Kidney (tissue), 14 donors: ENCODE measurements around the gene F11R. TPM values are rescaled to one million over a fixed set of nuclear protein-coding genes. Genes with fewer than 3 reads are reported as not detected.

Experiments used
- DNase-seq, 5 donors: peaks; one replicate each; pipeline ENCODE4 v3.0.0-alpha.2; 2013 to 2020
- FAIRE-seq: peaks from 2 replicates; lab custom pipeline; 2012; peaks lifted over from hg19 to GRCh38; lab: Jason Lieb, UNC
- H3K27ac ChIP-seq, 2 donors: one replicate each; pipeline ENCODE4 v1.7.0; 2013; ENCODE audit warnings: low read depth in 2 of 2, low read length in 2 of 2, inconsistent platforms in 1 of 2
- H3K27me3 ChIP-seq: one replicate; pipeline ENCODE4 v1.7.1; 2013; ENCODE audit warnings: low read length, inconsistent platforms; ENCODE audit not compliant: control insufficient read depth, insufficient read depth
- H3K36me3 ChIP-seq, 3 donors: one replicate each; pipeline versions ENCODE4 v1.7.0 to v1.7.1; 2013; ENCODE audit warnings: low read length in 3 of 3, control low read depth in 1 of 3, inconsistent platforms in 1 of 3; ENCODE audit not compliant: insufficient read depth in 3 of 3, control insufficient read depth in 2 of 3
- H3K4me1 ChIP-seq, 3 donors: one replicate each; pipeline versions ENCODE4 v1.7.0 to v1.7.1; 2013; ENCODE audit warnings: low read length in 3 of 3, inconsistent platforms in 1 of 3, low read depth in 1 of 3; ENCODE audit not compliant: control insufficient read depth in 2 of 3, insufficient read depth in 2 of 3
- H3K4me3 ChIP-seq, 3 donors: one replicate each; pipeline versions ENCODE4 v1.7.0 to v1.8.1; 2013; ENCODE audit warnings: low read length in 3 of 3, control low read depth in 1 of 3, inconsistent platforms in 1 of 3
- H3K9ac ChIP-seq, 3 donors: one replicate each; pipeline versions ENCODE4 v1.7.0 to v1.7.1; 2013; ENCODE audit warnings: low read length in 3 of 3, control low read depth in 1 of 3, inconsistent platforms in 1 of 3
- H3K9me3 ChIP-seq, 3 donors: one replicate each; pipeline versions ENCODE4 v1.7.0 to v1.7.1; 2013; ENCODE audit warnings: low read length in 3 of 3, control low read depth in 1 of 3, inconsistent platforms in 1 of 3; ENCODE audit not compliant: control insufficient read depth in 2 of 3, insufficient read depth in 1 of 3
- CTCF ChIP-seq: IDR thresholded peaks from 3 replicates; pipeline ENCODE4 v1.5.1; 2012; ENCODE audit warnings: mild to moderate bottlenecking, moderate library complexity, borderline replicate concordance; ENCODE audit not compliant: insufficient read depth; ENCODE audit errors: extremely low read depth
- intact Hi-C: fragments of 100-400 bp; cut with DNase I; formaldehyde crosslinking; loops from one replicate; pipeline ENCODE4 v1.11.1; 2022
- polyA plus RNA-seq: library from polyadenylated mRNA; stranded (reverse); fragments of 350-450 nt; fragmentation: Illumina TruSeq; extraction: RNeasy Lipid Tissue Mini Kit (QIAGEN cat#74804); gene quantifications from one replicate; pipeline ENCODE4 v1.2.3, GENCODE V29; 2014; ENCODE audit warnings: low read depth, low replicate concordance; ENCODE audit not compliant: insufficient read depth
- total RNA-seq: library from RNA; stranded (reverse); fragmentation: NEBNext Ultra II Directional; extraction: Animal tissue kit (Norgen Biotek cat#: 25700); gene quantifications from one replicate; pipeline ENCODE4 v1.2.1, GENCODE V29; 2021
- donor health status: control.
- donor health status: control.
- donor health status: control.
- donor health status: control.
- donor health status: control.
- donor health status: DM: yes; HTN: yes; CAD: no.
- donor health status: Normal renal cell carcinoma (clear cell type).

The F11R gene
- total and polyA plus RNA-seq, 2 donors from 2014 or later: 36.9 to 117 TPM

- FAIRE-seq (no peak), DNase-seq (no peak)
- Histone ChIP-seq H3K4me3 (no peak overlapping the region), H3K36me3 (peaks cover 0 to 5% (median 0%) of the 10 kb centered on the region in 3 donors), H3K9ac (no peak overlapping the region), H3K9me3 (no peaks in the 10 kb centered on the region), H3K27me3 (no peaks in the 10 kb centered on the region), H3K27ac (no peak overlapping the region), H3K4me1 (peaks cover 0 to 25% (median 21%) of the 10 kb centered on the region in 3 donors)
- no peak for TF ChIP-seq CTCF
- intact Hi-C loops: no loop called here
These were observed 11.2 kb downstream of the F11R start for GRCh38 chr1:161009602-161010211.

- H3K9me3 ChIP-seq: no peaks in the 10 kb centered on the region
- H3K9ac ChIP-seq: no peak overlapping the region
- no peak for TF ChIP-seq CTCF
- H3K36me3 ChIP-seq: peaks cover 0 to 5% (median 0%) of the 10 kb centered on the region in 3 donors
- FAIRE-seq (no peak), DNase-seq (peak in 2 of 5 donors; percentile 37 to 50)
- peaks cover 0 to 21% (median 15%) of the 10 kb centered on the region in 3 donors for H3K4me1 ChIP-seq
- no peaks in the 10 kb centered on the region for H3K27me3 ChIP-seq
- no peak overlapping the region for H3K4me3 ChIP-seq
- no peak overlapping the region for H3K27ac ChIP-seq
- intact Hi-C loops: no loop called here
These were observed 12.0 kb downstream of the F11R start for GRCh38 chr1:161008869-161009510.

GRCh38 chr1:161007369-161007768, 13.6 kb downstream of the F11R start:
- H3K27me3 ChIP-seq: no peaks in the 10 kb centered on the region
- no peak overlapping the region for H3K4me3 ChIP-seq
- H3K4me1 ChIP-seq: peaks cover 0 to 15% (median 4%) of the 10 kb centered on the region in 3 donors
- H3K36me3 ChIP-seq: peaks cover 0 to 5% (median 0%) of the 10 kb centered on the region in 3 donors
- intact Hi-C loops: no loop called here
- DNase-seq (no peak), FAIRE-seq (no peak)
- no peak overlapping the region for H3K27ac ChIP-seq
- H3K9ac ChIP-seq: no peak overlapping the region
- no peak for TF ChIP-seq CTCF
- H3K9me3 ChIP-seq: no peaks in the 10 kb centered on the region
